Neural progenitor cell (in vitro differentiated cells): ENCODE data around the gene RGS6.

Experiments
- CTCF ChIP-seq: fragments of 200-600 bp; sonication (generic); IDR thresholded peaks from 2 replicates; pipeline ENCODE4 v1.5.1; 2017; ENCODE audit warnings: antibody characterized with exemption, mild to moderate bottlenecking
- EZH2 ChIP-seq: fragments of 200-600 bp; sonication (generic); IDR thresholded peaks from 2 replicates; pipeline ENCODE4 v1.6.1; 2017; ENCODE audit warnings: antibody characterized with exemption, mild to moderate bottlenecking, moderate library complexity
- EZH2phosphoT487 ChIP-seq: fragments of 200-600 bp; sonication (generic); IDR thresholded peaks from 2 replicates; pipeline ENCODE4 v1.6.1; 2017; ENCODE audit warnings: antibody characterized with exemption

DNA sequence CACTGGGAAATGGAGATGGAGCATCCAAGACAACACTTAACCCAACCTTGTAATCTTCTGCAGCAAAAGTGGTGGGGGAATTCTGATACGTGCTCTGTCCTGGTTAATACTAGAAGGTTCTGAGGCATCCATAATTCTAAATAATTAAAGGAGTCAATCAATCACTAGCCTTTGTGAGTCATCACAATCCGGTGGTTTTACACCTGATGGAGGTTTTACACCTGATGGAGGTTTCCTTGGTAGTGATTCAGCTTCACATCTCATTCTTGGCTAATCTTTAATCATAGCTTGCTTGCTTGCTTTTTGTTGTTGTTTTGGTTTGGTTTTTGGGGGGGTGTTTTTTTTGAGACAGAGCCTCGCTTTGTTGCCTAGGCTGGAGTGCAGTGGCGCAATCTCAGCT is 618.3 kb downstream of the RGS6 start:
- TF ChIP-seq CTCF (no peak), EZH2 (no peak), EZH2phosphoT487 (no peak)
